ENCODE measurements around the gene HDAC8. TPM values are rescaled to one million over a fixed set of nuclear protein-coding genes. Genes with fewer than 3 reads are reported as not detected.
"Not testable (repeated sequence)": the region's sequence is repeated elsewhere in the genome, so short reads cannot be mapped to it uniquely, and the experiment has no call there.

Gene HDAC8
- total RNA-seq, 2 donors from 2014 or later = 32.5 to 63.8 TPM

GRCh38 chrX:72326605-72327300 is 245.9 kb downstream of the HDAC8 start:
- Histone ChIP-seq H3K27ac (no peak overlapping the region), H3K9me3 (no peaks in the 10 kb centered on the region), H3K4me3 (no peak overlapping the region), H3K27me3 (replicated peaks; ENCODE audit: insufficient read depth) (no peaks in the 10 kb centered on the region), H3K36me3 (no peaks in the 10 kb centered on the region), H3K4me1 (ENCODE audit: control insufficient read depth in 1 of 2, low read depth in 2 of 2) (no peaks in the 10 kb centered on the region)
- DNase-seq (ENCODE audit: low spot score) (no peak), ATAC-seq (ENCODE audit: insufficient number of reproducible peaks, low FRiP score, low read depth) (no peak)
- TF ChIP-seq CTCF (IDR thresholded peaks at IDR 0.05) = no peak

- H3K36me3 ChIP-seq; H3K27me3 ChIP-seq (replicated peaks; ENCODE audit: insufficient read depth); H3K4me1 ChIP-seq (ENCODE audit: control insufficient read depth in 1 of 2, low read depth in 2 of 2); H3K4me3 ChIP-seq; H3K27ac ChIP-seq; DNase-seq (ENCODE audit: low spot score); ATAC-seq (ENCODE audit: insufficient number of reproducible peaks, low FRiP score, low read depth); H3K9me3 ChIP-seq: not testable (repeated sequence)
These were observed 253.0 kb downstream of the HDAC8 start for GRCh38 chrX:72319651-72320050.

GRCh38 chrX:72317139-72317538 is 255.5 kb downstream of the HDAC8 start:
- no peak for TF ChIP-seq CTCF (IDR thresholded peaks at IDR 0.05)
- Histone ChIP-seq H3K4me1 (ENCODE audit: control insufficient read depth in 1 of 2, low read depth in 2 of 2) (no peaks in the 10 kb centered on the region), H3K27ac (no peak overlapping the region), H3K27me3 (replicated peaks; ENCODE audit: insufficient read depth) (no peaks in the 10 kb centered on the region), H3K36me3 (no peaks in the 10 kb centered on the region), H3K4me3 (no peak overlapping the region), H3K9me3 (no peaks in the 10 kb centered on the region)
- DNase-seq (ENCODE audit: low spot score) (no peak), ATAC-seq (ENCODE audit: insufficient number of reproducible peaks, low FRiP score, low read depth) (no peak)

- TF ChIP-seq CTCF (IDR thresholded peaks at IDR 0.05) = no peak
- Histone ChIP-seq H3K9me3 (no peaks in the 10 kb centered on the region), H3K27me3 (replicated peaks; ENCODE audit: insufficient read depth) (no peaks in the 10 kb centered on the region), H3K36me3 (no peaks in the 10 kb centered on the region), H3K4me1 (ENCODE audit: control insufficient read depth in 1 of 2, low read depth in 2 of 2) (no peaks in the 10 kb centered on the region), H3K4me3 (no peak overlapping the region), H3K27ac (no peak overlapping the region)
- DNase-seq (ENCODE audit: low spot score) (no peak), ATAC-seq (ENCODE audit: insufficient number of reproducible peaks, low FRiP score, low read depth) (no peak)
These were observed 256.1 kb downstream of the HDAC8 start for GRCh38 chrX:72316408-72317110.

GRCh38 chrX:72314881-72315280 is 257.8 kb downstream of the HDAC8 start:
- Histone ChIP-seq H3K4me3 (no peak overlapping the region), H3K36me3 (no peaks in the 10 kb centered on the region), H3K27ac (no peak overlapping the region), H3K4me1 (ENCODE audit: control insufficient read depth in 1 of 2, low read depth in 2 of 2) (no peaks in the 10 kb centered on the region), H3K9me3 (no peaks in the 10 kb centered on the region), H3K27me3 (replicated peaks; ENCODE audit: insufficient read depth) (no peaks in the 10 kb centered on the region)
- DNase-seq (ENCODE audit: low spot score) = no peak
- no peak for TF ChIP-seq CTCF (IDR thresholded peaks at IDR 0.05)
- ATAC-seq (ENCODE audit: insufficient number of reproducible peaks, low FRiP score, low read depth) = no peak

All from thoracic aorta (tissue), 2 donors.